H1 (cell line): ENCODE results near the gene ZDHHC17. TPM values are rescaled to one million over a fixed set of nuclear protein-coding genes. Genes with fewer than 3 reads are reported as not detected.

Source experiments
- NRF1 ChIP-seq: IDR thresholded peaks from 2 replicates; pipeline ENCODE4 v1.6.1; 2011; ENCODE audit warnings: mild to moderate bottlenecking, low read depth, low read length, improper control_type of control experiment
- SP1 ChIP-seq: IDR thresholded peaks from 2 replicates; pipeline ENCODE4 v1.6.1; 2011; ENCODE audit warnings: low read depth, low read length
- TBP ChIP-seq: IDR thresholded peaks from 2 replicates; pipeline ENCODE4 v1.6.1; 2011; ENCODE audit warnings: low read depth, low read length, improper control_type of control experiment
- polyA plus RNA-seq, 7 experiments: library from polyadenylated mRNA; depleted of rRNA in 3 of 7; stranded (reverse) in 5 of 7; unstranded in 2 of 7; fragments of >200 nt in 5 of 7; fragments of 200-250 nt in 2 of 7; gene quantifications; 1 replicate in 5 of 7; 2 replicates in 1 of 7; 4 replicates in 1 of 7; pipeline versions ENCODE4 v1.2.1 to v1.2.3, GENCODE V29; 2011 to 2013; ENCODE audit warnings: missing spikeins in 2 of 7, mixed read lengths in 2 of 7
- total RNA-seq: library from RNA; stranded (reverse); fragmentation: NEBNext Ultra II Directional; extraction: Animal tissue kit (Norgen Biotek cat#: 25700); gene quantifications from 2 replicates; pipeline ENCODE4 v1.2.1, GENCODE V29; 2021

ZDHHC17 gene
- total and polyA plus RNA-seq, 2 of the 8 experiments (the other 6 are each of a cell fraction or from before 2014, with no cell fraction given), result 27.6 to 28.9 TPM

- TF ChIP-seq SP1 (no peak), TBP (no peak), NRF1 (no peak)
- TF ChIP-seq, all 59 proteins: peak for 0
Observed at GRCh38 chr12:76864791-76865400, 101.0 kb downstream of the ZDHHC17 start (continued).
